Breast epithelium (tissue), 4 donors: ENCODE measurements around the gene ADARB1. TPM values are rescaled to one million over a fixed set of nuclear protein-coding genes. Genes with fewer than 3 reads are reported as not detected.

Experiments
- DNase-seq, 2 donors: peaks; one replicate each; pipeline ENCODE4 v3.0.0-alpha.2; 2019; ENCODE audit warnings: low spot score in 2 of 2
- H3K27ac ChIP-seq, 2 donors: fragments of 200-600 bp; sonication (generic) in 1 of 2; one replicate each; pipeline ENCODE4 v1.5.1; 2016 to 2019; ENCODE audit warnings: mild to moderate bottlenecking in 1 of 2
- H3K27me3 ChIP-seq, 2 donors: fragments of 200-600 bp; sonication (generic) in 1 of 2; one replicate each; pipeline versions ENCODE4 v1.5.1 to v1.6.0; 2017 to 2019; ENCODE audit warnings: control low read depth in 1 of 2, mild to moderate bottlenecking in 1 of 2
- H3K36me3 ChIP-seq: fragments of 200-600 bp; one replicate; pipeline ENCODE4 v1.5.1; 2019
- H3K4me1 ChIP-seq, 2 donors: fragments of 200-600 bp; sonication (generic); one replicate each; pipeline ENCODE4 v1.5.1; 2016 to 2019; ENCODE audit warnings: control low read depth in 1 of 2
- H3K4me3 ChIP-seq, 3 donors: fragments of 200-600 bp; sonication (generic); 1 replicate in 2 of 3; 2 replicates in 1 of 3; pipeline ENCODE4 v1.5.1; 2016 to 2019; ENCODE audit warnings: mild to moderate bottlenecking in 3 of 3, moderate library complexity in 2 of 3
- H3K9me3 ChIP-seq, 2 donors: fragments of 200-600 bp; sonication (generic) in 1 of 2; one replicate each; pipeline ENCODE4 v1.5.1; 2016 to 2019; ENCODE audit warnings: control low read depth in 1 of 2
- CTCF ChIP-seq, 3 donors: fragments of 450-650 bp; IDR thresholded peaks; one replicate each; pipeline ENCODE4 v1.5.1; 2016 to 2017; ENCODE audit warnings: antibody characterized with exemption in 3 of 3, mild to moderate bottlenecking in 3 of 3, moderate library complexity in 3 of 3
- POLR2A ChIP-seq: fragments of 450-650 bp; IDR thresholded peaks from one replicate; pipeline ENCODE4 v1.6.1; 2016; ENCODE audit warnings: antibody characterized with exemption, mild to moderate bottlenecking, moderate library complexity
- POLR2AphosphoS5 ChIP-seq, 3 donors: sonication (generic); formaldehyde crosslinking; IDR thresholded peaks; one replicate each; pipeline ENCODE4 v1.6.1; 2017; ENCODE audit warnings: antibody characterized with exemption in 3 of 3
- intact Hi-C: fragments of 100-400 bp; cut with DNase I; formaldehyde crosslinking; loops from one replicate; pipeline ENCODE4 v1.15.1; 2023; ENCODE audit warnings: low total_unique reads
- total RNA-seq, 3 donors: library from RNA; depleted of rRNA; stranded (reverse); fragments of >200 nt; gene quantifications; one replicate each; pipeline ENCODE4 v1.1.0, GENCODE V29; 2016

The ADARB1 gene
- total RNA-seq, 3 donors from 2014 or later: 19.9 to 21.3 (median 20.0) TPM

- H3K4me1 ChIP-seq: no peaks in the 10 kb centered on the region
- no peak overlapping the region for H3K4me3 ChIP-seq
- peaks cover 12% of the 10 kb centered on the region for H3K36me3 ChIP-seq
- intact Hi-C loops: no loop called here
- DNase-seq: no peak
- H3K9me3 ChIP-seq: peaks cover 14 to 32% of the 10 kb centered on the region in 2 donors
- no peak overlapping the region for H3K27ac ChIP-seq
- TF ChIP-seq POLR2A (no peak), POLR2AphosphoS5 (IDR thresholded peaks at IDR 0.05) (no peak), CTCF (IDR thresholded peaks at IDR 0.05) (no peak)
- no peaks in the 10 kb centered on the region for H3K27me3 ChIP-seq
Observed at GRCh38 chr21:45184869-45185268, 110.5 kb downstream of the ADARB1 start.

GRCh38 chr21:45186709-45187108 is 112.3 kb downstream of the ADARB1 start:
- Histone ChIP-seq H3K36me3 (peaks cover 12% of the 10 kb centered on the region), H3K9me3 (peaks cover 14 to 40% of the 10 kb centered on the region in 2 donors), H3K27ac (no peak overlapping the region), H3K4me1 (no peaks in the 10 kb centered on the region), H3K4me3 (no peak overlapping the region), H3K27me3 (no peaks in the 10 kb centered on the region)
- DNase-seq: no peak
- intact Hi-C loops: no loop called here
- TF ChIP-seq POLR2AphosphoS5 (IDR thresholded peaks at IDR 0.05) (no peak), POLR2A (no peak), CTCF (IDR thresholded peaks at IDR 0.05) (no peak)

GRCh38 chr21:45187646-45188045 is 113.3 kb downstream of the ADARB1 start:
- peaks cover 12% of the 10 kb centered on the region for H3K36me3 ChIP-seq

GRCh38 chr21:45190013-45190412 is 115.6 kb downstream of the ADARB1 start:
- peaks cover 14 to 40% of the 10 kb centered on the region in 2 donors for H3K9me3 ChIP-seq
- no peak for DNase-seq
- H3K27me3 ChIP-seq: no peaks in the 10 kb centered on the region
- TF ChIP-seq POLR2A: no peak
- no peak for TF ChIP-seq CTCF (IDR thresholded peaks at IDR 0.05)
- TF ChIP-seq POLR2AphosphoS5 (IDR thresholded peaks at IDR 0.05): no peak
- peaks cover 8% of the 10 kb centered on the region for H3K36me3 ChIP-seq
- no peaks in the 10 kb centered on the region for H3K4me1 ChIP-seq
- intact Hi-C loops: no loop called here
- H3K4me3 ChIP-seq: no peak overlapping the region
- H3K27ac ChIP-seq: no peak overlapping the region

More at GRCh38 chr21:45187646-45188045, 113.3 kb downstream of the ADARB1 start:
- no peak for DNase-seq
- H3K4me3 ChIP-seq: no peak overlapping the region
- no peaks in the 10 kb centered on the region for H3K4me1 ChIP-seq
- intact Hi-C loops: no loop called here
- H3K9me3 ChIP-seq: peaks cover 14 to 40% of the 10 kb centered on the region in 2 donors
- TF ChIP-seq POLR2AphosphoS5 (IDR thresholded peaks at IDR 0.05): no peak
- no peak for TF ChIP-seq CTCF (IDR thresholded peaks at IDR 0.05)
- TF ChIP-seq POLR2A: no peak
- no peak overlapping the region for H3K27ac ChIP-seq
- H3K27me3 ChIP-seq: no peaks in the 10 kb centered on the region

- no peak for DNase-seq
- no peak for TF ChIP-seq CTCF (IDR thresholded peaks at IDR 0.05)
- TF ChIP-seq POLR2AphosphoS5 (IDR thresholded peaks at IDR 0.05): no peak
- no peak for TF ChIP-seq POLR2A
- H3K27ac ChIP-seq: no peak overlapping the region
- H3K9me3 ChIP-seq: peaks cover 14 to 31% of the 10 kb centered on the region in 2 donors
- intact Hi-C loops: no loop called here
- no peak overlapping the region for H3K4me3 ChIP-seq
- H3K27me3 ChIP-seq: no peaks in the 10 kb centered on the region
- no peaks in the 10 kb centered on the region for H3K4me1 ChIP-seq
- H3K36me3 ChIP-seq: peaks cover 3% of the 10 kb centered on the region
Observed at GRCh38 chr21:45192332-45192731, 118.0 kb downstream of the ADARB1 start.
